ENCODE data around the gene FNDC3B.

FNDC3B gene

GRCh38 chr3:172305552-172305951, 266.2 kb downstream of the FNDC3B start:
- TF ChIP-seq CTCF (IDR thresholded peaks at IDR 0.05; ENCODE audit: insufficient read depth, missing control alignments): no peak
- FAIRE-seq (no peak), DNase-seq (ENCODE audit: insufficient read length, low spot score) (no peak)

- DNase-seq (ENCODE audit: insufficient read length, low spot score) (no peak), FAIRE-seq (no peak)
- no peak for TF ChIP-seq CTCF (IDR thresholded peaks at IDR 0.05; ENCODE audit: insufficient read depth, missing control alignments)
These were observed 266.6 kb downstream of the FNDC3B start for GRCh38 chr3:172305974-172306373.

- DNase-seq (ENCODE audit: insufficient read length, low spot score) (no peak), FAIRE-seq (no peak)
- TF ChIP-seq CTCF (IDR thresholded peaks at IDR 0.05; ENCODE audit: insufficient read depth, missing control alignments): no peak
These were observed 267.8 kb downstream of the FNDC3B start for GRCh38 chr3:172307141-172307560.

- no peak for TF ChIP-seq CTCF (IDR thresholded peaks at IDR 0.05; ENCODE audit: insufficient read depth, missing control alignments)
- no peak for DNase-seq (ENCODE audit: insufficient read length, low spot score)
- no peak for FAIRE-seq
These were observed 269.7 kb downstream of the FNDC3B start for GRCh38 chr3:172309059-172309458.

- FAIRE-seq: no peak
These were observed 270.5 kb downstream of the FNDC3B start for GRCh38 chr3:172309741-172310427.

GRCh38 chr3:172310428-172310760, 271.0 kb downstream of the FNDC3B start:
- no peak for FAIRE-seq
- TF ChIP-seq CTCF (IDR thresholded peaks at IDR 0.05; ENCODE audit: insufficient read depth, missing control alignments): no peak
- DNase-seq (ENCODE audit: insufficient read length, low spot score): no peak

More at GRCh38 chr3:172309741-172310427, 270.5 kb downstream of the FNDC3B start:
- TF ChIP-seq CTCF (IDR thresholded peaks at IDR 0.05; ENCODE audit: insufficient read depth, missing control alignments): no peak
- DNase-seq (ENCODE audit: insufficient read length, low spot score): no peak

GRCh38 chr3:172311217-172311616, 271.8 kb downstream of the FNDC3B start:
- FAIRE-seq: no peak
- no peak for DNase-seq (ENCODE audit: insufficient read length, low spot score)
- no peak for TF ChIP-seq CTCF (IDR thresholded peaks at IDR 0.05; ENCODE audit: insufficient read depth, missing control alignments)
